Fibroblast of gingiva (primary cell): ENCODE measurements around the gene EVPLL.
A peak's percentile ranks its signal among the peaks of the same experiment; 100 is the strongest.
"Not testable (repeated sequence)": the region's sequence is repeated elsewhere in the genome, so short reads cannot be mapped to it uniquely, and the experiment has no call there.

Source experiments
- DNase-seq: peaks from one replicate; pipeline ENCODE4 v3.0.0-alpha.2; 2011; ENCODE audit warnings: low read depth

The EVPLL gene

GRCh38 chr17:18379246-18380146 is 1.9 kb downstream of the EVPLL start:
- DNase-seq: no peak

GRCh38 chr17:18380471-18381157 is 3.0 kb downstream of the EVPLL start:
- no peak for DNase-seq

- DNase-seq: no peak
Observed at GRCh38 chr17:18381158-18381952, 3.8 kb downstream of the EVPLL start.

- DNase-seq: no peak
Observed at GRCh38 chr17:18381953-18382245, 4.3 kb downstream of the EVPLL start.

GRCh38 chr17:18382441-18383078 is 5.0 kb downstream of the EVPLL start:
- DNase-seq: no peak

GRCh38 chr17:18383079-18383481 is 5.5 kb downstream of the EVPLL start:
- DNase-seq: not testable (repeated sequence)

GRCh38 chr17:18384271-18384670 is 6.7 kb downstream of the EVPLL start:
- DNase-seq: peak; percentile 24

GRCh38 chr17:18387583-18387982 is 10.0 kb downstream of the EVPLL start:
- not testable (repeated sequence) for DNase-seq

- not testable (repeated sequence) for DNase-seq
Observed at GRCh38 chr17:18388266-18388665, 10.7 kb downstream of the EVPLL start.

- not testable (repeated sequence) for DNase-seq
Observed at GRCh38 chr17:18388728-18389127, 11.2 kb downstream of the EVPLL start.

GRCh38 chr17:18401872-18402590 is 24.5 kb downstream of the EVPLL start:
- not testable (repeated sequence) for DNase-seq

GRCh38 chr17:18403166-18403565 is 25.6 kb downstream of the EVPLL start:
- peak; percentile 1 for DNase-seq

- DNase-seq: not testable (repeated sequence)
Observed at GRCh38 chr17:18403604-18404003, 26.0 kb downstream of the EVPLL start.

- not testable (repeated sequence) for DNase-seq
Observed at GRCh38 chr17:18408906-18409305, 31.3 kb downstream of the EVPLL start.

GRCh38 chr17:18409321-18409720 is 31.7 kb downstream of the EVPLL start:
- DNase-seq: not testable (repeated sequence)

GRCh38 chr17:18410736-18411135 is 33.2 kb downstream of the EVPLL start:
- DNase-seq: not testable (repeated sequence)

GRCh38 chr17:18411377-18411864 is 33.8 kb downstream of the EVPLL start:
- DNase-seq: peak; percentile 34

- DNase-seq: not testable (repeated sequence)
Observed at GRCh38 chr17:18412001-18412538, 34.5 kb downstream of the EVPLL start.

- not testable (repeated sequence) for DNase-seq
Observed at GRCh38 chr17:18421521-18421920, 43.9 kb downstream of the EVPLL start.

- DNase-seq: not testable (repeated sequence)
Observed at GRCh38 chr17:18422464-18422863, 44.9 kb downstream of the EVPLL start.

- not testable (repeated sequence) for DNase-seq
Observed at GRCh38 chr17:18423015-18423414, 45.4 kb downstream of the EVPLL start.
